GM10266 (cell line): Measurements from ENCODE around the gene ACSBG1.

Source experiments
- DNase-seq: peaks from one replicate; pipeline ENCODE4 v3.0.0; 2012; ENCODE audit errors: extremely low spot score
- CTCF ChIP-seq: IDR thresholded peaks from 2 replicates; pipeline ENCODE4 v1.5.1; 2012; ENCODE audit warnings: mild to moderate bottlenecking, low read depth; ENCODE audit not compliant: control insufficient read depth, insufficient read depth; ENCODE audit errors: missing control alignments

The ACSBG1 gene

GRCh38 chr15:78129077-78129750, 105.2 kb downstream of the ACSBG1 start:
- DNase-seq: no peak
- TF ChIP-seq CTCF: no peak

GRCh38 chr15:78127882-78128281, 106.5 kb downstream of the ACSBG1 start:
- DNase-seq: no peak
- TF ChIP-seq CTCF: no peak

GRCh38 chr15:78125267-78125666, 109.1 kb downstream of the ACSBG1 start:
- no peak for DNase-seq
- no peak for TF ChIP-seq CTCF

GRCh38 chr15:78120523-78120922, 113.8 kb downstream of the ACSBG1 start:
- no peak for TF ChIP-seq CTCF
- no peak for DNase-seq
